GM21423 (cell line): ENCODE data around the gene ZNF580.

Experiments used
- ATAC-seq: cut with Tn5 transposase; IDR thresholded peaks from one replicate; pipeline ENCODE4 v1.9.1; 2021; ENCODE audit warnings: mild to moderate bottlenecking, moderate library complexity; ENCODE audit not compliant: unreplicated experiment

The ZNF580 gene

GRCh38 chr19:55605637-55606470, 34.9 kb upstream of the ZNF580 start, which contains the start of gene ZNF865:
ZNF865 (plus strand) TSS chr19:55605647; CDS start chr19:55613619, 7,972 bp downstream.
- peak; percentile 35 for ATAC-seq

GRCh38 chr19:55606471-55606787, 34.4 kb upstream of the ZNF580 start:
- ATAC-seq, result no peak

- ATAC-seq, result no peak
These were observed 34.0 kb upstream of the ZNF580 start for GRCh38 chr19:55606817-55607216.

- no peak for ATAC-seq
These were observed 31.5 kb upstream of the ZNF580 start for GRCh38 chr19:55609326-55609725.

- no peak for ATAC-seq
These were observed 29.4 kb upstream of the ZNF580 start for GRCh38 chr19:55611300-55611982.

GRCh38 chr19:55611983-55612645, 28.7 kb upstream of the ZNF580 start:
- no peak for ATAC-seq

- ATAC-seq, result no peak
These were observed 27.4 kb upstream of the ZNF580 start for GRCh38 chr19:55613396-55613795.

GRCh38 chr19:55613930-55614710, 26.7 kb upstream of the ZNF580 start:
- no peak for ATAC-seq

GRCh38 chr19:55614711-55615542, 25.9 kb upstream of the ZNF580 start:
- no peak for ATAC-seq

GRCh38 chr19:55615543-55616394, 25.0 kb upstream of the ZNF580 start:
- ATAC-seq, result no peak

- ATAC-seq, result no peak
These were observed 24.4 kb upstream of the ZNF580 start for GRCh38 chr19:55616395-55616875.

GRCh38 chr19:55617426-55617825, 23.4 kb upstream of the ZNF580 start:
- no peak for ATAC-seq

GRCh38 chr19:55618426-55618825, 22.4 kb upstream of the ZNF580 start:
- ATAC-seq, result no peak

GRCh38 chr19:55619286-55619685, 21.5 kb upstream of the ZNF580 start:
- no peak for ATAC-seq

GRCh38 chr19:55620410-55621204, 20.2 kb upstream of the ZNF580 start:
- ATAC-seq, result no peak

- ATAC-seq, result no peak
These were observed 19.6 kb upstream of the ZNF580 start for GRCh38 chr19:55621205-55621672.

GRCh38 chr19:55621673-55622231, 19.1 kb upstream of the ZNF580 start:
- ATAC-seq, result no peak
